ENCODE measurements around the gene TTC21B.

GRCh38 chr2:165872101-165872791, 81.3 kb downstream of the TTC21B start:
- no peak for TF ChIP-seq POLR2A (IDR thresholded peaks at IDR 0.05; ENCODE audit: low read depth)
- TF ChIP-seq, protein P1, sequence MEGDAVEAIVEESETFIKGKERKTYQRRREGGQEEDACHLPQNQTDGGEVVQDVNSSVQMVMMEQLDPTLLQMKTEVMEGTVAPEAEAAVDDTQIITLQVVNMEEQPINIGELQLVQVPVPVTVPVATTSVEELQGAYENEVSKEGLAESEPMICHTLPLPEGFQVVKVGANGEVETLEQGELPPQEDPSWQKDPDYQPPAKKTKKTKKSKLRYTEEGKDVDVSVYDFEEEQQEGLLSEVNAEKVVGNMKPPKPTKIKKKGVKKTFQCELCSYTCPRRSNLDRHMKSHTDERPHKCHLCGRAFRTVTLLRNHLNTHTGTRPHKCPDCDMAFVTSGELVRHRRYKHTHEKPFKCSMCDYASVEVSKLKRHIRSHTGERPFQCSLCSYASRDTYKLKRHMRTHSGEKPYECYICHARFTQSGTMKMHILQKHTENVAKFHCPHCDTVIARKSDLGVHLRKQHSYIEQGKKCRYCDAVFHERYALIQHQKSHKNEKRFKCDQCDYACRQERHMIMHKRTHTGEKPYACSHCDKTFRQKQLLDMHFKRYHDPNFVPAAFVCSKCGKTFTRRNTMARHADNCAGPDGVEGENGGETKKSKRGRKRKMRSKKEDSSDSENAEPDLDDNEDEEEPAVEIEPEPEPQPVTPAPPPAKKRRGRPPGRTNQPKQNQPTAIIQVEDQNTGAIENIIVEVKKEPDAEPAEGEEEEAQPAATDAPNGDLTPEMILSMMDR (IDR thresholded peaks at IDR 0.05) = no peak
